ENCODE results near the gene SNX32. TPM values are rescaled to one million over a fixed set of nuclear protein-coding genes. Genes with fewer than 3 reads are reported as not detected.

Gene SNX32
- total and polyA plus RNA-seq, 7 experiments from 2014 or later: 0.38 to 2.0 (median 0.92) TPM

GRCh38 chr11:65895482-65895981 lies 61.8 kb downstream of the SNX32 start:
- POLR2A ChIA-PET: interaction anchor here (0.7 to 5.0 kb wide), 5 partner anchors 12 to 66 kb away, joined by 3 to 21 read pairs (median 3); partner anchors contain the start of gene SART1
- Mint-ChIP-seq H3K36me3 (no peaks in the 10 kb centered on the region), H3K4me1 (peaks cover 17 to 58% (median 34%) of the 10 kb centered on the region in 7 donors), H3K27ac (peak overlapping the region; percentile 6 to 77 (median 47)), H3K9me3 (no peaks in the 10 kb centered on the region), H3K4me3 (peak overlapping the region in 5 of 10 donors; percentile 3 to 39 (median 19)), H3K27me3 (peaks cover 0 to 3% (median 0%) of the 10 kb centered on the region in 5 donors)
- Histone ChIP-seq H3K4me3 (ENCODE audit: low read length) (no peak overlapping the region), H3K9me3 (ENCODE audit: control insufficient read depth in 2 of 3, low read length in 3 of 3) (no peaks in the 10 kb centered on the region), H3K27me3 (ENCODE audit: control insufficient read depth in 2 of 2, insufficient read depth in 2 of 2, low read length in 2 of 2) (peaks cover 0 to 6% of the 10 kb centered on the region in 2 donors), H3K4me1 (ENCODE audit: control insufficient read depth in 2 of 2, insufficient read depth in 2 of 2, low read length in 2 of 2) (peaks cover 39 to 43% of the 10 kb centered on the region in 2 donors), H3K36me3 (ENCODE audit: control insufficient read depth in 2 of 3, insufficient read depth in 3 of 3, low read length in 3 of 3) (no peaks in the 10 kb centered on the region), H3K27ac (ENCODE audit: low read depth, low read length) (no peak overlapping the region)
- intact Hi-C loops (cut with micrococcal nuclease): no loop called here
- ATAC-seq (no peak), DNase-seq (no peak)
- CTCF ChIA-PET: interaction anchor here (0.6 to 5.0 kb wide), 2 partner anchors 10 to 376 kb away, joined by 4 to 36 read pairs; no protein-coding TSS in a partner anchor

- CTCF ChIA-PET: interaction anchor here (0.6 to 5.0 kb wide), 2 partner anchors 11 to 375 kb away, joined by 4 to 36 read pairs; no protein-coding TSS in a partner anchor
- Histone ChIP-seq H3K4me3 (ENCODE audit: low read length) (no peak overlapping the region), H3K27ac (ENCODE audit: low read depth, low read length) (no peak overlapping the region), H3K27me3 (ENCODE audit: control insufficient read depth in 2 of 2, insufficient read depth in 2 of 2, low read length in 2 of 2) (peaks cover 0 to 6% of the 10 kb centered on the region in 2 donors), H3K4me1 (ENCODE audit: control insufficient read depth in 2 of 2, insufficient read depth in 2 of 2, low read length in 2 of 2) (peaks cover 43 to 48% of the 10 kb centered on the region in 2 donors), H3K9me3 (ENCODE audit: control insufficient read depth in 2 of 3, low read length in 3 of 3) (no peaks in the 10 kb centered on the region), H3K36me3 (ENCODE audit: control insufficient read depth in 2 of 3, insufficient read depth in 3 of 3, low read length in 3 of 3) (no peaks in the 10 kb centered on the region)
- Mint-ChIP-seq H3K4me1 (peaks cover 17 to 62% (median 38%) of the 10 kb centered on the region in 7 donors), H3K27me3 (peaks cover 0 to 3% (median 0%) of the 10 kb centered on the region in 5 donors), H3K9me3 (no peaks in the 10 kb centered on the region), H3K27ac (peak overlapping the region in 5 of 9 donors; percentile 6 to 67 (median 19)), H3K36me3 (no peaks in the 10 kb centered on the region), H3K4me3 (peak overlapping the region in 2 of 10 donors; percentile 3 to 15)
- no peak for DNase-seq
- intact Hi-C loops (cut with micrococcal nuclease): no loop called here
- no peak for ATAC-seq
- POLR2A ChIA-PET: interaction anchor here (0.6 to 5.0 kb wide), 8 partner anchors 11 to 227 kb away, joined by 3 to 21 read pairs (median 3); partner anchors contain the start of genes CFL1 and SART1
These were observed 62.6 kb downstream of the SNX32 start for GRCh38 chr11:65896034-65896999.

- Histone ChIP-seq H3K27me3 (ENCODE audit: control insufficient read depth in 2 of 2, insufficient read depth in 2 of 2, low read length in 2 of 2) (peaks cover 0 to 6% of the 10 kb centered on the region in 2 donors), H3K36me3 (ENCODE audit: control insufficient read depth in 2 of 3, insufficient read depth in 3 of 3, low read length in 3 of 3) (no peaks in the 10 kb centered on the region), H3K27ac (ENCODE audit: low read depth, low read length) (no peak overlapping the region), H3K4me1 (ENCODE audit: control insufficient read depth in 2 of 2, insufficient read depth in 2 of 2, low read length in 2 of 2) (peaks cover 39 to 43% of the 10 kb centered on the region in 2 donors), H3K4me3 (ENCODE audit: low read length) (no peak overlapping the region), H3K9me3 (ENCODE audit: control insufficient read depth in 2 of 3, low read length in 3 of 3) (no peaks in the 10 kb centered on the region)
- ATAC-seq (no peak), DNase-seq (no peak)
- intact Hi-C loops (cut with micrococcal nuclease): no loop called here
- ChIA-PET CTCF (interaction anchor here (5.0 kb wide), 1 partner anchor 12 kb away, joined by 36 read pairs; no protein-coding TSS in a partner anchor), POLR2A (interaction anchor here (0.6 to 5.0 kb wide), 5 partner anchors 21 to 227 kb away, joined by 3 to 21 read pairs (median 3); partner anchors contain the start of gene CFL1)
- no peaks in the 10 kb centered on the region for H3K9me3 Mint-ChIP-seq
- peaks cover 15 to 62% (median 35%) of the 10 kb centered on the region in 7 donors for H3K4me1 Mint-ChIP-seq
- peak overlapping the region in 1 of 9 donors; percentile 29 for H3K27ac Mint-ChIP-seq
- H3K4me3 Mint-ChIP-seq: peak overlapping the region in 1 of 10 donors; percentile 36
- peaks cover 0 to 4% (median 0%) of the 10 kb centered on the region in 5 donors for H3K27me3 Mint-ChIP-seq
- H3K36me3 Mint-ChIP-seq: no peaks in the 10 kb centered on the region
These were observed 63.3 kb downstream of the SNX32 start for GRCh38 chr11:65897020-65897471.

- Mint-ChIP-seq H3K36me3 (no peaks in the 10 kb centered on the region), H3K9me3 (no peaks in the 10 kb centered on the region), H3K27ac (peak overlapping the region in 6 of 9 donors; percentile 24 to 75 (median 72)), H3K4me1 (peaks cover 7 to 51% (median 20%) of the 10 kb centered on the region in 7 donors), H3K27me3 (peaks cover 0 to 10% (median 3%) of the 10 kb centered on the region in 5 donors), H3K4me3 (peak overlapping the region; percentile 62 to 83 (median 73))
- Histone ChIP-seq H3K4me1 (ENCODE audit: control insufficient read depth in 2 of 2, insufficient read depth in 2 of 2, low read length in 2 of 2) (peaks cover 23 to 26% of the 10 kb centered on the region in 2 donors), H3K27ac (ENCODE audit: low read depth, low read length) (peak overlapping the region; percentile 1), H3K27me3 (ENCODE audit: control insufficient read depth in 2 of 2, insufficient read depth in 2 of 2, low read length in 2 of 2) (peaks cover 0 to 6% of the 10 kb centered on the region in 2 donors), H3K36me3 (ENCODE audit: control insufficient read depth in 2 of 3, insufficient read depth in 3 of 3, low read length in 3 of 3) (no peaks in the 10 kb centered on the region), H3K4me3 (ENCODE audit: low read length) (no peak overlapping the region), H3K9me3 (ENCODE audit: control insufficient read depth in 2 of 3, low read length in 3 of 3) (no peaks in the 10 kb centered on the region)
- DNase-seq: no peak
- ATAC-seq: no peak
- ChIA-PET POLR2A (interaction anchor here (1.4 to 6.5 kb wide), 4 partner anchors 8 to 29 kb away, joined by 3 to 108 read pairs (median 14); partner anchors contain the start of genes CCDC85B and FIBP), CTCF (interaction anchor here (0.8 to 1.3 kb wide), 4 partner anchors 9 to 60 kb away, joined by 3 to 5 read pairs (median 3); partner anchors contain the start of gene CCDC85B)
- intact Hi-C loops (cut with micrococcal nuclease): no loop called here
These were observed 65.0 kb downstream of the SNX32 start for GRCh38 chr11:65898656-65899355.

- Histone ChIP-seq H3K9me3 (ENCODE audit: control insufficient read depth in 2 of 3, low read length in 3 of 3) (no peaks in the 10 kb centered on the region), H3K4me1 (ENCODE audit: control insufficient read depth in 2 of 2, insufficient read depth in 2 of 2, low read length in 2 of 2) (peaks cover 17 to 19% of the 10 kb centered on the region in 2 donors), H3K27ac (ENCODE audit: low read depth, low read length) (peak overlapping the region; percentile 47), H3K36me3 (ENCODE audit: control insufficient read depth in 2 of 3, insufficient read depth in 3 of 3, low read length in 3 of 3) (no peaks in the 10 kb centered on the region), H3K27me3 (ENCODE audit: control insufficient read depth in 2 of 2, insufficient read depth in 2 of 2, low read length in 2 of 2) (peaks cover 0 to 6% of the 10 kb centered on the region in 2 donors), H3K4me3 (ENCODE audit: low read length) (peak overlapping the region; percentile 51)
- peaks cover 0 to 11% (median 3%) of the 10 kb centered on the region in 5 donors for H3K27me3 Mint-ChIP-seq
- intact Hi-C loops (cut with micrococcal nuclease): loop anchor here (1.0 to 10.0 kb wide), 6 partner anchors 9 to 155 kb away; partner anchors contain the start of genes C11orf68 (in 2 of the 2), CCDC85B (in 2 of the 2), DRAP1 (in 2 of the 2) and SART1 (in 1 of the 2)
- ATAC-seq: no peak
- peak in 2 of 9 donors; percentile 52 to 81 for DNase-seq
- peak overlapping the region in 9 of 10 donors; percentile 20 to 81 (median 62) for H3K4me3 Mint-ChIP-seq
- peak overlapping the region in 2 of 9 donors; percentile 63 to 65 for H3K27ac Mint-ChIP-seq
- CTCF ChIA-PET: interaction anchor here (1.1 to 1.8 kb wide), 2 partner anchors 9 to 12 kb away, joined by 3 to 7 read pairs; partner anchors contain the start of gene CCDC85B
- POLR2A ChIA-PET: interaction anchor here (1.4 to 6.5 kb wide), 4 partner anchors 9 to 29 kb away, joined by 3 to 108 read pairs (median 14); partner anchors contain the start of genes CCDC85B and FIBP
- no peaks in the 10 kb centered on the region for H3K36me3 Mint-ChIP-seq
- H3K9me3 Mint-ChIP-seq: no peaks in the 10 kb centered on the region
- peaks cover 7 to 45% (median 12%) of the 10 kb centered on the region in 7 donors for H3K4me1 Mint-ChIP-seq
These were observed 65.8 kb downstream of the SNX32 start for GRCh38 chr11:65899356-65900124.

All from naive thymus-derived CD4-positive, alpha-beta T cell (primary cell).